HepG2 (cell line): ENCODE data around the gene NCOR2. TPM values are rescaled to one million over a fixed set of nuclear protein-coding genes. Genes with fewer than 3 reads are reported as not detected.

ENCODE experiments used
- FOXM1 ChIP-seq: sonication (generic); formaldehyde crosslinking; IDR thresholded peaks from 2 replicates; pipeline ENCODE4 v1.5.0; 2020; ENCODE audit warnings: missing genetic modification reagents
- GFI1 ChIP-seq: sonication (generic); formaldehyde crosslinking; IDR thresholded peaks from 2 replicates; pipeline ENCODE4 v1.5.0; 2020; ENCODE audit warnings: missing genetic modification reagents, mild to moderate bottlenecking, borderline replicate concordance
- HMGXB3 ChIP-seq: sonication (generic); formaldehyde crosslinking; IDR thresholded peaks from 2 replicates; pipeline ENCODE4 v1.4.0; 2020; ENCODE audit warnings: missing genetic modification reagents, borderline replicate concordance
- MAZ ChIP-seq, 2 experiments: sonication (generic) in 1 of 2; formaldehyde crosslinking in 1 of 2; IDR thresholded peaks; 2 replicates each; pipeline versions ENCODE4 v1.5.0 to v1.6.1; 2012 to 2020; ENCODE audit warnings: low read depth in 2 of 2, mild to moderate bottlenecking in 2 of 2, borderline replicate concordance in 1 of 2, improper control_type of control experiment in 1 of 2, low read length in 1 of 2, missing genetic modification reagents in 1 of 2, moderate library complexity in 1 of 2
- RERE ChIP-seq: IDR thresholded peaks from 2 replicates; pipeline ENCODE4 v1.6.1; 2016; ENCODE audit warnings: low read depth, missing genetic modification reagents, missing compliant biosample characterization
- RFX1 ChIP-seq: fragments of 450-650 bp; IDR thresholded peaks from 2 replicates; pipeline ENCODE4 v1.6.1; 2017
- SALL1 ChIP-seq: sonication (generic); formaldehyde crosslinking; IDR thresholded peaks from 2 replicates; pipeline ENCODE4 v1.8.0; 2022; ENCODE audit warnings: mild to moderate bottlenecking, missing genetic modification reagents
- ZBTB25 ChIP-seq: IDR thresholded peaks from 2 replicates; pipeline ENCODE4 v1.6.1; 2018; ENCODE audit warnings: missing genetic modification reagents
- ZGPAT ChIP-seq: IDR thresholded peaks from 2 replicates; pipeline ENCODE4 v1.6.1; 2016; ENCODE audit warnings: mild to moderate bottlenecking
- ZNF263 ChIP-seq: sonication (generic); formaldehyde crosslinking; IDR thresholded peaks from 2 replicates; pipeline ENCODE4 v1.4.0; 2020; ENCODE audit warnings: missing genetic modification reagents
- ZNF276 ChIP-seq: sonication (generic); formaldehyde crosslinking; IDR thresholded peaks from 2 replicates; pipeline ENCODE4 v1.4.0; 2020; ENCODE audit warnings: mild to moderate bottlenecking, low read depth, missing genetic modification reagents
- ZNF33B ChIP-seq: sonication (generic); formaldehyde crosslinking; IDR thresholded peaks from 2 replicates; pipeline ENCODE4 v1.5.1; 2020; ENCODE audit warnings: mild to moderate bottlenecking, missing genetic modification reagents
- polyA plus RNA-seq, 8 experiments: library from polyadenylated mRNA; depleted of rRNA in 3 of 8; stranded (reverse) in 7 of 8; unstranded in 1 of 8; fragments of >200 nt; fragmentation: Illumina TruSeq in 4 of 8; extraction: Trizol in 4 of 8; gene quantifications; 2 replicates each; pipeline versions ENCODE4 v1.2.1 to v1.2.3, GENCODE V29; 2011 to 2016; ENCODE audit warnings: low read depth in 4 of 8, missing spikeins in 1 of 8, mixed read lengths in 1 of 8; ENCODE audit not compliant: insufficient read depth in 1 of 8
- total RNA-seq, 5 experiments: library from RNA; depleted of rRNA; stranded (reverse); fragments of >200 nt; fragmentation: Illumina TruSeq; extraction: Trizol; gene quantifications; 2 replicates each; pipeline ENCODE4 v1.2.3, GENCODE V29; 2016; ENCODE audit warnings: low read depth in 1 of 5

NCOR2 gene
- total and polyA plus RNA-seq, 2 of the 13 experiments (the other 11 are each of a cell fraction or from before 2014, with no cell fraction given) = 4.5 to 5.7 TPM

GRCh38 chr12:124518051-124518932 lies 49.1 kb downstream of the NCOR2 start (continued):
- TF ChIP-seq MAZ (IDR thresholded peaks at IDR 0.05; ENCODE audit: borderline replicate concordance, low read depth, low read length) (peak; percentile 4; the same call in 1 of the 2 replicates), MAZ (CRISPR knock-in tag; IDR thresholded peaks at IDR 0.05; ENCODE audit: low read depth) (0 out of 2 replicates have a peak, but pooled peaks have one; percentile 56), GFI1 (CRISPR knock-in tag) (no peak), RERE (no peak), ZGPAT (peak; percentile 37; the same call in 1 of the 2 replicates), FOXM1 (CRISPR knock-in tag) (no peak), ZNF276 (CRISPR knock-in tag) (no peak), RFX1 (peak; percentile 73), HMGXB3 (CRISPR knock-in tag) (0 out of 2 replicates have a peak, but pooled peaks have one; percentile 5), SALL1 (CRISPR knock-in tag) (peak; percentile 61; the same call in 1 of the 2 replicates), ZNF263 (CRISPR knock-in tag) (peak; percentile 58), ZNF33B (CRISPR knock-in tag) (peak; percentile 72; the same call in 1 of the 2 replicates), ZBTB25 (CRISPR knock-in tag) (0 out of 2 replicates have a peak, but pooled peaks have one; percentile 43)
